Activated T-cell treated with anti-CD3 and anti-CD28 coated beads, Interleukin-2, amount 50 U/mL, for 4 hours (primary cell): Measurements from ENCODE around the gene CREB5. TPM values are rescaled to one million over a fixed set of nuclear protein-coding genes. Genes with fewer than 3 reads are reported as not detected.

ENCODE experiments used
- ATAC-seq, 2 donors: fragments of 200-7000 bp; cut with Tn5 transposase; one replicate each; pipeline ENCODE4 v1.10.0; 2021
- DNase-seq: peaks from one replicate; pipeline ENCODE4 v3.0.0-alpha.2; 2020
- H3K27me3 Mint-ChIP-seq: one replicate; pipeline ENCODE4 v1.8.0; 2021; ENCODE audit warnings: low read depth, mixed read lengths
- H3K36me3 Mint-ChIP-seq: one replicate; pipeline ENCODE4 v1.8.0; 2022; ENCODE audit warnings: mixed read lengths; ENCODE audit not compliant: insufficient read depth
- H3K4me1 Mint-ChIP-seq: one replicate; pipeline ENCODE4 v1.8.0; 2021; ENCODE audit warnings: low read depth, mixed read lengths
- H3K4me3 Mint-ChIP-seq: one replicate; pipeline ENCODE4 v1.8.0; 2021; ENCODE audit warnings: mild to moderate bottlenecking, moderate library complexity, mixed read lengths
- H3K9me3 Mint-ChIP-seq: one replicate; pipeline ENCODE4 v1.8.0; 2021; ENCODE audit warnings: mixed read lengths
- total RNA-seq, 3 donors: library from RNA; stranded (reverse); gene quantifications; one replicate each; pipeline ENCODE4 v1.2.1, GENCODE V29; 2021

Gene CREB5
- total RNA-seq, 3 donors from 2014 or later: 0.37 to 0.81 (median 0.68) TPM

- Mint-ChIP-seq H3K27me3 (peaks cover 7% of the 10 kb centered on the region), H3K4me3 (no peak overlapping the region), H3K9me3 (no peaks in the 10 kb centered on the region), H3K36me3 (no peaks in the 10 kb centered on the region), H3K4me1 (no peaks in the 10 kb centered on the region)
- ATAC-seq (no peak), DNase-seq (no peak)
Measured at GRCh38 chr7:28643584-28644340, 231.4 kb downstream of the CREB5 start.

DNA sequence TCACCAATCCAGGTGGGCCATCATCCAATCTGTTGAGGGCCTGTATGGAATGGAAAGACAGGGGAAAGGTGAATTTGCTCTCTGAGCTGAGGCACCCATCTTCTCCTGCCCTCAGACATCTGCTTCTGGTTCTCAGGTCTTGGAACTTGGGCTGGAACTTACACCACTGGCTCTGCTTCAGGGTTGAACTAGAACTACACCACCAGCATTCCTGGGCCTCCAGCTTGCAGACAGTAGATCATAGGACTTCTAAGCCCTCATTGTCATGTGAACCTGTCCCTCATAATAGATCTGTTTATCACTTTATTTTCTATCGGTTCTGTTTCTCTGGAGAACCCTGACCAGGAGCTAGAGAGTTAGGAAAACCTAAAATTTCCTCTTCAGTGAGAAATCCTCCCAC lies 233.5 kb downstream of the CREB5 start:
- no peaks in the 10 kb centered on the region for H3K4me1 Mint-ChIP-seq
- H3K9me3 Mint-ChIP-seq: no peaks in the 10 kb centered on the region
- no peak overlapping the region for H3K4me3 Mint-ChIP-seq
- no peaks in the 10 kb centered on the region for H3K36me3 Mint-ChIP-seq
- no peak for ATAC-seq
- no peak for DNase-seq
- H3K27me3 Mint-ChIP-seq: peaks cover 3% of the 10 kb centered on the region

DNA sequence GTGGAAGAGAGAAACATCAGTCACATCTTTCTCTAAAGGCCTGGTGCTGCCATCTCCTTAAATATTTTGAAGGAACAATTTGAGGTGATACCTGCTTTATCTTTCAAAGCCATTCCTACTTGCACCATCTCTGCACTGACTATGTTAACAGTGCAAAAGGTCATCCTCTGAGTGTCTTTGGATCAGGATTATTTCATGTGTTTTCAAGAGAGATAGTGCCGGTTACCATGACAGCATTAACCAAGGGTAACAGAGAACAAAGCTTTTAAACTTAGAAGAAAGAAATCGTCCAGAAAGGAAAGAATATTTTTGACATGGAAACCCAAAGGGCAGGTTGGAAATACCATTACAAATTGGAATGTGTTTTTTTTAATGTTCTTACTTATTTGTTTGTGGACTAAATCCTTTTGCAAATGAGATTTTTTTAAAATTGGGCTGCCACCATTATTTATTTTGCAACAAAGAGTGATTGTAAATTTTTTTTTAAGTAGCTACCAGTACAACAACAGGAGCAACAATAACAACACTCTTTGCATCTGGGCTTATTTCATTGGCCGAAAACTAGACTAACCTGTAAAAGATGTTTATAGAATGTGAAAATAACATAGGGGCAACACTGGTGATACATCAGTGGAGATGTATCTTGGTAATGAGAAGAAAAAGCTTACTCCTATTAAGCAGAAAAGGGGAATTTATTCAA lies 234.2 kb downstream of the CREB5 start:
- H3K4me1 Mint-ChIP-seq: no peaks in the 10 kb centered on the region
- ATAC-seq (no peak), DNase-seq (no peak)
- H3K36me3 Mint-ChIP-seq: no peaks in the 10 kb centered on the region
- H3K9me3 Mint-ChIP-seq: no peaks in the 10 kb centered on the region
- no peak overlapping the region for H3K4me3 Mint-ChIP-seq
- H3K27me3 Mint-ChIP-seq: peaks cover 3% of the 10 kb centered on the region

GRCh38 chr7:28647076-28647421 lies 234.7 kb downstream of the CREB5 start:
- H3K4me1 Mint-ChIP-seq: no peaks in the 10 kb centered on the region
- H3K36me3 Mint-ChIP-seq: no peaks in the 10 kb centered on the region
- H3K27me3 Mint-ChIP-seq: peaks cover 3% of the 10 kb centered on the region
- ATAC-seq (no peak), DNase-seq (no peak)
- no peaks in the 10 kb centered on the region for H3K9me3 Mint-ChIP-seq
- H3K4me3 Mint-ChIP-seq: no peak overlapping the region

- no peaks in the 10 kb centered on the region for H3K36me3 Mint-ChIP-seq
- H3K9me3 Mint-ChIP-seq: no peaks in the 10 kb centered on the region
- ATAC-seq: no peak
- DNase-seq: no peak
- peaks cover 3% of the 10 kb centered on the region for H3K27me3 Mint-ChIP-seq
- no peaks in the 10 kb centered on the region for H3K4me1 Mint-ChIP-seq
- no peak overlapping the region for H3K4me3 Mint-ChIP-seq
Measured at GRCh38 chr7:28649189-28649588, 236.9 kb downstream of the CREB5 start.

DNA sequence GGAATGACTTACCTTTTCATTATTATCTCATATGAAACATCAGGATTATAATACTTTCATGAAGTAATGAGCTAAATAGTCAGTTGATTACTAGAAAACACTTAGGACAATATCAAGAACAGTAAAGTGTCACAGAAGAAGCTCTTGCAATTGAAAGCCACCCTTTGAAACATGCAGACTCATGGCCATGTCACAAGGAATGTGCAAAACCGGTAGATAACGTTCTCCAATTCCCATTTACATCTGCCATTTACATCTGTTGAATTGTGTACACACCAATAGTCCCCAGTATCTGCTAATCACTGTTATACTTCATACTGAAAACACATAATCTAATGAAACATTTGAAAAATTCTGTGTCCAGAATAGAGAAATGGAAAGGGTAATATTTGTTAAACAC lies 237.5 kb downstream of the CREB5 start:
- DNase-seq (no peak), ATAC-seq (no peak)
- H3K27me3 Mint-ChIP-seq: peaks cover 1% of the 10 kb centered on the region
- H3K9me3 Mint-ChIP-seq: no peaks in the 10 kb centered on the region
- H3K4me1 Mint-ChIP-seq: no peaks in the 10 kb centered on the region
- H3K36me3 Mint-ChIP-seq: no peaks in the 10 kb centered on the region
- no peak overlapping the region for H3K4me3 Mint-ChIP-seq

GRCh38 chr7:28654110-28654509 lies 241.8 kb downstream of the CREB5 start:
- DNase-seq (no peak), ATAC-seq (no peak)
- Mint-ChIP-seq H3K27me3 (no peaks in the 10 kb centered on the region), H3K4me1 (no peaks in the 10 kb centered on the region), H3K9me3 (no peaks in the 10 kb centered on the region), H3K4me3 (no peak overlapping the region), H3K36me3 (no peaks in the 10 kb centered on the region)

GRCh38 chr7:28656529-28656928 lies 244.2 kb downstream of the CREB5 start:
- H3K36me3 Mint-ChIP-seq: no peaks in the 10 kb centered on the region
- no peak overlapping the region for H3K4me3 Mint-ChIP-seq
- no peak for ATAC-seq
- DNase-seq: no peak
- peaks cover 1% of the 10 kb centered on the region for H3K4me1 Mint-ChIP-seq
- peaks cover 8% of the 10 kb centered on the region for H3K9me3 Mint-ChIP-seq
- peaks cover 4% of the 10 kb centered on the region for H3K27me3 Mint-ChIP-seq

DNA sequence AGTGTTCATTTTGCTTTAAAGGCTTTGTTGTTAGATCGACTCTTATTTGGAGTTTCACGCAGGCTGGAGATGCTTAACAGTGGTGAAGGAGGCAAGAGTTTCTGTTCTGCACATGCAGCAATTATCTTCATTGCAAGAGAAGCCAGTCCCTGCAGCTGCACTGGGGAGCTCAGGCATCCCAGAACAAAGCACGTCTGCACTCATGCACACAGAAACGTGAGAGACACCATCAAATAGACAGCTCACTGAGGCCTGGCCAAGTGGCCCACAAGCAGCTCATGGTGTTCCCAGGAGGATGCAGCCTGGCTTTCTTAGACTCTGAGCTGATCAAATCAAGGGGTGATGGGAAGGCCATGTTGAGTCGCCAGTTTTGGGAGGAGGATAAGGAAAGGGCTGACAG lies 246.1 kb downstream of the CREB5 start:
- Mint-ChIP-seq H3K9me3 (peaks cover 9% of the 10 kb centered on the region), H3K4me3 (no peak overlapping the region), H3K4me1 (peaks cover 6% of the 10 kb centered on the region), H3K27me3 (peaks cover 17% of the 10 kb centered on the region), H3K36me3 (no peaks in the 10 kb centered on the region)
- DNase-seq (no peak), ATAC-seq (no peak)

DNA sequence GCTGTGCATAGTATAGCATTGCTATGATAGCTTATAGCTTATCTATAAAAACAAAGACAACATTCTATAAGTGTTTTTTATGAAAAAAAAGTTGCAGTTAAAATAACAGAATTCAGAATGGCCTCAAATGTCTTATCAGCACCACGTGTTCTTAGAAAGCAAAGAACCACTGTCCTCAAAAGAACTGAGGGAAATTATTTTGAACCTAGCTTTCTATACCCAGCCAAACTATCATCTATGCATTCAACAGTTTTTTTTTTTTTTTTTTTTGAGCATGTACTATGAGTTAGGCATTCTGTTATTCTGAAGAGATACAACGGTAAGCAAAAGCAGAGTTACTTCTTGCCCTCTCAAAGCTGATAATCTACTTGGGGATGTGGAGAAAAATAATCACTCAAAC lies 247.8 kb downstream of the CREB5 start:
- DNase-seq: no peak
- Mint-ChIP-seq H3K4me3 (no peak overlapping the region), H3K9me3 (peaks cover 9% of the 10 kb centered on the region), H3K4me1 (peaks cover 6% of the 10 kb centered on the region), H3K27me3 (peaks cover 26% of the 10 kb centered on the region), H3K36me3 (no peaks in the 10 kb centered on the region)
- no peak for ATAC-seq

GRCh38 chr7:28661826-28662595 lies 249.7 kb downstream of the CREB5 start:
- Mint-ChIP-seq H3K27me3 (peaks cover 26% of the 10 kb centered on the region), H3K4me1 (peaks cover 6% of the 10 kb centered on the region), H3K36me3 (no peaks in the 10 kb centered on the region), H3K4me3 (no peak overlapping the region), H3K9me3 (peaks cover 9% of the 10 kb centered on the region)
- DNase-seq (no peak), ATAC-seq (no peak)

- no peaks in the 10 kb centered on the region for H3K36me3 Mint-ChIP-seq
- peaks cover 6% of the 10 kb centered on the region for H3K4me1 Mint-ChIP-seq
- ATAC-seq (no peak), DNase-seq (no peak)
- H3K4me3 Mint-ChIP-seq: no peak overlapping the region
- H3K27me3 Mint-ChIP-seq: peaks cover 24% of the 10 kb centered on the region
- H3K9me3 Mint-ChIP-seq: peaks cover 3% of the 10 kb centered on the region
Measured at GRCh38 chr7:28666154-28666553, 253.8 kb downstream of the CREB5 start.

GRCh38 chr7:28668085-28668484 lies 255.8 kb downstream of the CREB5 start:
- no peak for ATAC-seq
- no peaks in the 10 kb centered on the region for H3K9me3 Mint-ChIP-seq
- no peak for DNase-seq
- H3K4me3 Mint-ChIP-seq: no peak overlapping the region
- H3K27me3 Mint-ChIP-seq: peaks cover 12% of the 10 kb centered on the region
- H3K36me3 Mint-ChIP-seq: no peaks in the 10 kb centered on the region
- no peaks in the 10 kb centered on the region for H3K4me1 Mint-ChIP-seq

GRCh38 chr7:28669330-28669729 lies 257.0 kb downstream of the CREB5 start:
- no peaks in the 10 kb centered on the region for H3K4me1 Mint-ChIP-seq
- no peak overlapping the region for H3K4me3 Mint-ChIP-seq
- DNase-seq: no peak
- no peaks in the 10 kb centered on the region for H3K9me3 Mint-ChIP-seq
- peaks cover 3% of the 10 kb centered on the region for H3K27me3 Mint-ChIP-seq
- no peaks in the 10 kb centered on the region for H3K36me3 Mint-ChIP-seq
- ATAC-seq: no peak

GRCh38 chr7:28671526-28671925 lies 259.2 kb downstream of the CREB5 start:
- DNase-seq (no peak), ATAC-seq (no peak)
- H3K36me3 Mint-ChIP-seq: no peaks in the 10 kb centered on the region
- H3K4me1 Mint-ChIP-seq: no peaks in the 10 kb centered on the region
- H3K4me3 Mint-ChIP-seq: no peak overlapping the region
- H3K27me3 Mint-ChIP-seq: no peaks in the 10 kb centered on the region
- no peaks in the 10 kb centered on the region for H3K9me3 Mint-ChIP-seq
